MM.1S (cell line): Measurements from ENCODE around the gene PIGM.
"Not testable (repeated sequence)": the region's sequence is repeated elsewhere in the genome, so short reads cannot be mapped to it uniquely, and the experiment has no call there.

Experiments used
- CTCF ChIP-seq: fragments of 300-600 bp; sonication (generic); IDR thresholded peaks from 2 replicates; pipeline ENCODE4 v1.5.1; 2016; ENCODE audit warnings: antibody characterized with exemption, low read length, mixed read lengths
- EZH2 ChIP-seq: fragments of 300-600 bp; sonication (generic); optimal IDR thresholded peaks from 2 replicates; pipeline ENCODE3; 2017; ENCODE audit warnings: low read depth, mild to moderate bottlenecking, antibody characterized with exemption, low read length, mixed read lengths

GRCh38 chr1:160050182-160050581 lies 18.4 kb upstream of the PIGM start:
- TF ChIP-seq CTCF, EZH2: not testable (repeated sequence)
